ENCODE measurements around the gene GALP. TPM values are rescaled to one million over a fixed set of nuclear protein-coding genes. Genes with fewer than 3 reads are reported as not detected.
"Not testable (repeated sequence)": the region's sequence is repeated elsewhere in the genome, so short reads cannot be mapped to it uniquely, and the experiment has no call there.

GALP gene
- total RNA-seq, 2 donors from 2014 or later: not detected

DNA sequence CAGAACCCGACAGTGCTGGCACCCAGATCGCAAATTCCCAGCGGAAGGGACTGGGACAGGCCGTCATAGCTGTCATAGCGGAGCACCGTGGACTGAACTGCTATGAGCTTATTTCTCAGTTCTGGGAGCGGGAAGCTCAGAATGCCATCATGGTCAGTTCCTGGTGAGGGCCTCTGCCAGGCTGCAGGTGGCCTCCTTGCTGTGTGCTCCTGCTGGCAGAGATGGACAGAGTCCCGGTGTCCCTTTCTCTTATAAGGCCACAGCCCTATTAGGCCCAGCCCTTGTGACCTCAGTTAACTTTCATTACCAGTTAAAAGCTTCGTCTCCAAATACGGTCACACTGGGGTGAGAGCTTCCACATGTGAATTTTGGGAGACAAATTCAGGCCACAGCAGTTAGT is 30.1 kb upstream of the GALP start:
- ATAC-seq: no peak

GRCh38 chr19:56146904-56147303 is 28.9 kb upstream of the GALP start:
- no peak for DNase-seq
- ATAC-seq: no peak

More for the DNA sequence above, 30.1 kb upstream of the GALP start:
- DNase-seq: no peak
- intact Hi-C loops (cut with DNase I): no loop called here

GRCh38 chr19:56147307-56147706 is 28.5 kb upstream of the GALP start:
- DNase-seq (no peak), ATAC-seq (no peak)
- intact Hi-C loops (cut with DNase I): no loop called here

More at GRCh38 chr19:56146904-56147303, 28.9 kb upstream of the GALP start:
- intact Hi-C loops (cut with DNase I): no loop called here

DNA sequence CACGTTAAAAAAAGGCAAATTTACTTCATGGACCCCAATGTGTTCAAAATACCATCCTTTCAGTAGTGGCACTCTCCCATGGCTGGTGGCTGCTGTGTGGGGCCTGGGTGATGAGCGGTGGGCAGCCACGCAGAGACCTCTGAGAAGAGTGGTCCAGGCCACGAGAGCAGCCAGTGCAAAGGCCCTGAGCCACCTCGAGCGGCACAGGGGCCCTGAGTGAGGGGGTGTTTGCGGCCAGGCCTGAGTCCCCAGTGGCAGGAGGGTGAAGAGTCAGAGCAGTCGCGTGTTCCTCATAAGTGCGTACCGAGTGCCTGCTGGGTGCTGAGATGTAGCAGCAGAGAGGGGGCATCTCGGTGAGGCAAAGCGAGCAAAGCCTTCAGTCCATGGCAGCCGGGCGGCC is 27.7 kb upstream of the GALP start:
- intact Hi-C loops (cut with DNase I): no loop called here
- DNase-seq: no peak
- ATAC-seq: no peak

DNA sequence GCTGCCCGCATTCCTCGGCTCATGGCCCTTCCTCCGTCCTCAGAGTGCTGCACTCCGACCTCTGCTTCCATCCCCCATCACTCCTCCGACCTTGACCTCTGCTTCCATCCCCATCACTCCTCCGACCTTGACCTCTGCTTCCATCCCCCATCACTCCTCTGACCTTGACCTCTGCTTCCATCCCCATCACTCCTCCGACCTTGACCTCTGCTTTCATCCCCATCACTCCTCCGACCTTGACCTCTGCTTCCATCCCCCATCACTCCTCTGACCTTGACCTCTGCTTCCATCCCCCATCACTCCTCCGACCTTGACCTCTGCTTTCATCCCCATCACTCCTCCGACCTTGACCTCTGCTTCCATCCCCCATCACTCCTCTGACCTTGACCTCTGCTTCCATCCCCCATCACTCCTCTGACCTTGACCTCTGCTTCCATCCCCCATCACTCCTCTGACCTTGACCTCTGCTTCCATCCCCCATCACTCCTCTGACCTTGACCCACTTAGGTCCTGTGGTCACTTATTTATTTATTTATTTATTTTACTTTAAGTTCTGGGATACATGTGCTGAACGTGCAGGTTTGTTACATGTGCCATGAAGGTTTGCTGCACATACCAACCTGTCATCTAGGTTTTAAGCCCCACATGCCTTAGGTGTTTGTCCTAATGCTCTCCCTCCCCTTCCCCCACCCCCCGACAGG is 26.7 kb upstream of the GALP start:
- ATAC-seq; intact Hi-C loops (cut with DNase I); DNase-seq: not testable (repeated sequence)

GRCh38 chr19:56149656-56150038 is 26.2 kb upstream of the GALP start:
- DNase-seq (no peak), ATAC-seq (no peak)
- intact Hi-C loops (cut with DNase I): no loop called here

DNA sequence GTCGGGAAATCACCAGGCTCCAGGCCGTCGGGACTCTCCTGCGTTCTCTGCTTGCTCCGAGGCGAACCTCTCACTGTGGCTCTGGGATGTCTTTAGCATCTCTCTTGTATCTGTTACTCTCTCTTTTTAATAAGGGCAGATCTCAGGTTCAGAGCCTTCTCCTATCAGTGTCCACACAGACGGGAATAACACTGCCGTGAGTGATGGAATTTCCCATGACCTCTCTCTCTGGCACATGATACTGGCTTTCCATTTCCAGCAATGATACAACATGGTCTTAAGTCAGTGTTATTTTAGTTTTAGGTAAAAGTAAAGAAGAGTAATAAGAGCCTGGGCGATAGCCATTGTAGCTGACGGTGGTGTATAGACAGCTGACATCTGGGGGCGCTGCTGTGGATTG is 25.4 kb upstream of the GALP start:
- intact Hi-C loops (cut with DNase I): no loop called here
- DNase-seq (no peak), ATAC-seq (peak; percentile 32 to 61)

DNA sequence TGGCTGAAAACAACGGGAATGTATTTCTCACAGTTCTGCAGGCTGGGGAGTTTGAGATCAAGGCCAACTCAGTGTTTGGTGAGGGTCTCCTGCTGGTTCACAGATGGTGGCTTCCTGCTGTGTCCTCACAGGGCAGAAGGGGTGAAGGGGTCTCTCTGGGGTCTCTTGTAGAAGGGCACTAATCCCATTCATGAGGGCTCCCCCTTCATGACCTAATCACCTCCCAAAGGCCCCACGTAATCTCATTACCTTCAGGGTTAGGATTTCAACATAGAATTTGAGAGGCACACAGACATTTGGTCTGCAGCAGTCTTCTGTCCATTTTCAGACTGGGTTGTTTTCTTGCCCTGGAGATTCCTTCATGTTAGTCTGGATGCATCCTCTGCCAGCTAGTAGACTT is 23.2 kb upstream of the GALP start:
- intact Hi-C loops (cut with DNase I): no loop called here

GRCh38 chr19:56153507-56153906 is 22.3 kb upstream of the GALP start:
- intact Hi-C loops (cut with DNase I): no loop called here
- DNase-seq (no peak), ATAC-seq (peak in 1 of 2 donors; percentile 12)

More for the DNA sequence above, 23.2 kb upstream of the GALP start:
- ATAC-seq (no peak), DNase-seq (no peak)

DNA sequence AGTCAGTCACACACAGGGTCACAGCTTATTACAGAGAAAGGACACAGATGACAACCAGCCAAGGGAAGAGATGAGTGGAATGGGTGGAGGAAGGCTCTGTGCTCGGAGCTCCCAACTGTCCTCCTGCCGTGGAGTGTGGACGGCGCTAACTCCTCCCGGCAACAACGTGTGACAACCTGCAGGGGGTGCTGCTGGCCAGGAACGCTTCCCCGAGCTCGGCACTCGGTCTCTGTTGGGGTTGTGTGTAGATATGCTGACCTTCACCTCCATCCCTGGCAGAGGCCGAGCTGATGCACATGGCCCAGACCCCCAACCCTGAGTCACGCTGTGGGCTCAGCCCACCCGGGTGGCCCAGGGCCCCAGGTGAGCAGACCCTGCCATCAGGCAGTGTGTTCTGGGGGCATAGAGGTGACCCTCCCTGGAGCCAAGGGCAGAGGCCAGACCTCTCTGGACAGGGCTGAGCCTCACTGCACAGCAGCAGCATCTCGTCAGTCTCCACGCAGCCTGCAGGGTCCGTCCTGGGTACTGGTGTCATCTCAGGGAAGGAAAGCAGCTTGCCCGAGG is 20.6 kb upstream of the GALP start:
- ATAC-seq (peak in 1 of 2 donors; percentile 30), DNase-seq (no peak)
- intact Hi-C loops (cut with DNase I): loop anchor here in 1 of 2 donors (5.0 kb wide), 1 partner anchor 68 kb away; no protein-coding TSS in a partner anchor

DNA sequence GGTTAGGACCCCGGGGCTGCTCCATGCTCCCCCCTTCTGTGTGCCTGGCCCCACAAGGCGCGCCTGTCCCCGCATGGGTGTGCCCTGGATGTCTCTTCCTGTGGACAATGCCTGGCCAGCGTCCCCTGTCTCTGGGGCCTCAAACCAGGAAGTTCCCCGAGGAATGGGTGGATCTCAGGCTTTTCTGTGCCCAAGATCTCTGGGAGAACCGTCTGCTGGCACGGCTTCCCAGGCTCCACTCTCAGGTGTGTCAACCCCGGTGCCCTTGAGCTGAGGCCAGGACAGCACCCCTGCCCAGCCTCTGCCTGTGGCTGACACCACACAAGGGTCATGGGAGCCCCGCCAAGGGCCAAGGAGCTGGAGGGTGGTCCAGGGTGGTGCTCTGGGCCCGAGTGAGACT is 19.0 kb upstream of the GALP start:
- DNase-seq (no peak), ATAC-seq (peak in 1 of 2 donors; percentile 52)
- intact Hi-C loops (cut with DNase I): loop anchor here in 1 of 2 donors (5.0 kb wide), 1 partner anchor 69 kb away; no protein-coding TSS in a partner anchor

DNA sequence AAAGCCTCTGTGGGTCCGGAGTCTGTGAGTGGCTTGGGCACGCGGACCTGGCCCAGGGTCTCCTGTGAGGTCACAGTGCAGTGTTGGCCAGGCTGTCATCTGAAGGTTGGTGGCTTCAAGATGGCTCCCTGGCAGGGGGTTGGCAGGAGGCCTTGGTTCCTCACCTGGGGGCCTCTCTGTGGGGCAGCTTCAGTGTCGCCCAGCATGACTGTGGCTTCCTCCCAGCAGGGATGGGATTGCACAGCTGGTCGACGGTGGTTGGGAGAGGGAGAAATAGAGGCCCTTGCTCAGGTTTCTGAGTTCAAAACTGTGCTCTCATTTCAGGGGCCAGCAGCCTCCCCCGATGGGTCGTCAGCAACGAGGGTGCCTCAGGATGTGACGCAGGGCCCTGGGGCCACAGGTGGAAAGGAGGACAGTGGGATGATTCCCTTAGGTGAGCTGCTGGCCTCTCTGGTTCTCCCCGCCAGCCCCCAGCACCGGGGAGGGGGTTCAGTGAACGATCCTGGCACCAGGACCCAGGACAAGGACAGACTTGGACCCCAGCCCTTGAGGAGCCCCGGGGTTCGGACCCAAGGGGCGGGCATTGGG is 17.5 kb upstream of the GALP start:
- intact Hi-C loops (cut with DNase I): loop anchor here in 1 of 2 donors (5.0 kb wide), 1 partner anchor 71 kb away; no protein-coding TSS in a partner anchor
- ATAC-seq: no peak
- DNase-seq: no peak

DNA sequence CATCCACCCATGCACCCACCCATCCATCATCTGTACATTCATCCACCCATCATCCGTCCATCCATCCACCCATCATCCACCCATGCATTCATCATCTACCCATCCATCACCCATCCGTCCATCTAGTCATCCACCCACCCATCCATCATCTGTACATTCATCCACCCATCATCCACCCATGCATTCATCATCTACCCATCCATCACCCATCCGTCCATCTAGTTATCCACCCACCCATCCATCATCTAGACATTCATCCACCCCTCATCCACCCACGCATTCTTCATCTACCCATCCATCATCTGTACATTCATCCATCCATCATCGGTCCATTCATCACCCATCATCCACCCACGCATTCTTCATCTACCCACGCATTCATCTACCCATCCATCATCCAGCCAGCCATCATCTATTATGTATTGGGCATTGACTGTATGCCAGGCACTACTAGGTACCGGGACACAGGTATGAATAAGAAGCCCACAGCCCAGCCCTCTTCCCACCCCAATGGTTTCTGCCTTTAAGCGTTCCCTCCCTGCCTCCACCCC is 16.7 kb upstream of the GALP start:
- DNase-seq (no peak), ATAC-seq (no peak)
- intact Hi-C loops (cut with DNase I): loop anchor here in 1 of 2 donors (5.0 kb wide), 1 partner anchor 72 kb away; no protein-coding TSS in a partner anchor

DNA sequence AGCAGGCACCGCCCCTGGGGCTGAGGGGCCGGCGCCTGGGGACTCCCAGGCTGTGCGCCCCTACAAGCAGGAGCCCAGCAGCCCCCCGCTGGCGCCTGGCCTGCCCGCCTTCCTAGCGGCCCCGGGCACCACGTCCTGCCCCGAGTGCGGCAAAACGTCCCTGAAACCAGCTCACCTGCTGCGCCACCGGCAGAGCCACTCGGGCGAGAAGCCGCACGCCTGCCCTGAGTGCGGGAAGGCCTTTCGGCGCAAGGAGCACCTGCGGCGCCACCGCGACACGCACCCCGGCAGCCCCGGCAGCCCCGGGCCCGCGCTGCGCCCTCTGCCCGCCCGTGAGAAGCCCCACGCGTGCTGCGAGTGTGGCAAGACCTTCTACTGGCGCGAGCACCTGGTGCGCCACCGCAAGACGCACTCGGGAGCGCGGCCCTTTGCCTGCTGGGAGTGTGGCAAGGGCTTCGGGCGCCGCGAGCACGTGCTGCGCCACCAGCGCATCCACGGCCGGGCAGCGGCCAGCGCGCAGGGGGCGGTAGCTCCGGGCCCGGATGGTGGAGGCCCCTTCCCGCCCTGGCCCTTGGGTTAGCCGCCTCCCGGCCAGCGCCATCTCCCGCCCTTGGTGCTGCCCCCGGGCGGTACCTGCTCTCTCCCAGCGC is 16.1 kb upstream of the GALP start:
- intact Hi-C loops (cut with DNase I): loop anchor here in 1 of 2 donors (5.0 kb wide), 1 partner anchor 72 kb away; no protein-coding TSS in a partner anchor
- ATAC-seq (no peak), DNase-seq (no peak)

DNA sequence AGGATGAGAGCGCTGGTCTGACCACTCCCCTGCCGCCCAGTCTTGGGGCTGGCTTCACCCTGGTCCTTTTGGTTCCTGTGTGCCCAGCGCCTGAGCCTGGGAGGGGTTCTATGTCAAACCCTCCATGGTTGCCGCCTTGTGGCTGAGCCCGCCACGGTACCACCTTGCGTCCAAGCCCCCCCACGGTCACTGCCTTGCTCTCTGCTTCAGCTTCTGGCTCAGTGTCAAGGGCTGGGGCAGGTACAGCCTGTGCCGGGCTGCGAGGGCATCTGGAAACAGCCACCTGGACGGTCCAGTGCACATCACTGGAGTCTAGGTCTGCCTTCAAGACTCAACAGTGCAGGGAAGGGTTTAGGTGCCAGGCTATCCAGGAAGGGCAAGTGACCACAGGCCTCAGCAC is 14.3 kb upstream of the GALP start:
- no peak for ATAC-seq
- intact Hi-C loops (cut with DNase I): no loop called here

GRCh38 chr19:56162258-56162657 is 13.6 kb upstream of the GALP start:
- intact Hi-C loops (cut with DNase I): no loop called here
- ATAC-seq (no peak), DNase-seq (no peak)

More for the DNA sequence above, 14.3 kb upstream of the GALP start:
- no peak for DNase-seq

- DNase-seq (no peak), ATAC-seq (no peak)
- intact Hi-C loops (cut with DNase I): no loop called here
These were observed 12.7 kb upstream of the GALP start for GRCh38 chr19:56163097-56163496.

DNA sequence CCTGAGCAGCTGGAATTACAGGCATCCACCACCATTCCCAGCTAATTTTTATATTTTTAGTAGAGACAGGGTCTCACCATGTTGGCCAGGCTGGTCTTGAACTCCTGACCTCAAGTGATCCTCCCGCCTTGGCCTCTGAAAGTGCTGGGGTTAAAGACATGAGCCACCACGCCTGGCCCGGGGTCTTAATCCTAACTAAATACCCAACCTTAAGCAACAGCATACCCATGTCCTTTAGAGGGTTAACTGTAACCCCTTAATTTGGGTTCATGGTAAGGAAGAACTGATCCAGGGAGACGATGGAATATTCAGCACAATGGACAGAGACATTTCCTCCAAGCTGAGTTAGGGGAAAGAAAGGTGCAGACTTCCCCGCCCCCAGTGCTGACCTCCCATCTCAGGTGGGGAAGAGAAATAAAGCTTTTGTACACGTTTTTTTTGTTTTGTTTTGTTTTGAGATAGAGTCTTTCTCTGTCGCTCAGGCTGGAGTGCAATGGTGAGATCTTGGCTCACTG is 8.7 kb upstream of the GALP start:
- intact Hi-C loops (cut with DNase I): no loop called here
- ATAC-seq: no peak
- no peak for DNase-seq

DNA sequence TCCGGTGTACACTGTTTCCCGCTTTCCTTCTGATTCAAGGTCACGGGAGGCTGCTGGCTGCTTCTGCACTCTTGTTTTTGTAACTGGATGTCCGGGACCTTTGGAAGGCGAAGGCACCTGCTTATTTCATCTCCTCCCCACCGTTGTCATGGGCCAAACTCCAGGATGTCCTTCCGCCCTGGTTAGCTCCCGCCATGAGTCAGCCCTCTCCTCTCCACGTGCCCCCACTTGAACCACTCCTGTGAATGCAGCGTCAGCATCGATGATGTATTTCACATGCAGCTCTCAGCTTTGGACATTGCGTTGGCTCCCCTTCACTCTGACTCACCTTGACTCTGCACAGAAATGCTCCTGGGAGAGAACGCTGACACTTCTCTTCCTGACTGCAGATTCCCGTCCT is 5.5 kb upstream of the GALP start:
- DNase-seq: no peak
- intact Hi-C loops (cut with DNase I): loop anchor here in 1 of 2 donors (5.0 kb wide), 1 partner anchor 93 kb away; no protein-coding TSS in a partner anchor
- peak in 1 of 2 donors; percentile 59 for ATAC-seq

Data from left cardiac atrium (tissue), 4 donors.